ENCODE data around the gene AGBL4. TPM values are rescaled to one million over a fixed set of nuclear protein-coding genes. Genes with fewer than 3 reads are reported as not detected.

The AGBL4 gene
- total RNA-seq, 4 donors from 2014 or later, result 0.13 TPM; not detected in 3

GRCh38 chr1:48493041-48493440 lies 1530.7 kb downstream of the AGBL4 start:
- no peak for TF ChIP-seq POLR2AphosphoS5 (IDR thresholded peaks at IDR 0.05)
- TF ChIP-seq EP300 (IDR thresholded peaks at IDR 0.05), result no peak
- no peak for TF ChIP-seq CTCF (IDR thresholded peaks at IDR 0.05)
- TF ChIP-seq POLR2A (IDR thresholded peaks at IDR 0.05; ENCODE audit: low read depth), result no peak
- Histone ChIP-seq H3K4me3 (no peak overlapping the region), H3K4me1 (peaks cover 0 to 22% (median 15%) of the 10 kb centered on the region in 4 donors), H3K36me3 (no peaks in the 10 kb centered on the region), H3K9me3 (no peaks in the 10 kb centered on the region), H3K27ac (replicated peaks in 1 of 4) (peak overlapping the region in 1 of 4 donors; percentile 54), H3K27me3 (no peaks in the 10 kb centered on the region)
- intact Hi-C loops (cut with DNase I), result no loop called here
- WGBS, result 55% methylated on average over 5 of the region's 5 CpGs
- no peak for DNase-seq (ENCODE audit: extremely low spot score)

GRCh38 chr1:48492392-48492791 lies 1531.4 kb downstream of the AGBL4 start:
- Histone ChIP-seq H3K4me3 (no peak overlapping the region), H3K36me3 (no peaks in the 10 kb centered on the region), H3K4me1 (peaks cover 0 to 20% (median 15%) of the 10 kb centered on the region in 4 donors), H3K27me3 (no peaks in the 10 kb centered on the region), H3K27ac (replicated peaks in 1 of 4) (no peak overlapping the region), H3K9me3 (no peaks in the 10 kb centered on the region)
- intact Hi-C loops (cut with DNase I), result no loop called here
- no peak for TF ChIP-seq EP300 (IDR thresholded peaks at IDR 0.05)
- TF ChIP-seq CTCF (IDR thresholded peaks at IDR 0.05), result no peak
- TF ChIP-seq POLR2A (IDR thresholded peaks at IDR 0.05; ENCODE audit: low read depth), result no peak
- TF ChIP-seq POLR2AphosphoS5 (IDR thresholded peaks at IDR 0.05), result no peak
- no peak for DNase-seq (ENCODE audit: extremely low spot score)

- Histone ChIP-seq H3K9me3 (no peaks in the 10 kb centered on the region), H3K4me3 (no peak overlapping the region), H3K36me3 (no peaks in the 10 kb centered on the region), H3K4me1 (peaks cover 0 to 7% (median 3%) of the 10 kb centered on the region in 4 donors), H3K27me3 (no peaks in the 10 kb centered on the region), H3K27ac (replicated peaks in 1 of 4) (no peak overlapping the region)
- no peak for TF ChIP-seq CTCF (IDR thresholded peaks at IDR 0.05)
- TF ChIP-seq EP300 (IDR thresholded peaks at IDR 0.05), result no peak
- no peak for TF ChIP-seq POLR2A (IDR thresholded peaks at IDR 0.05; ENCODE audit: low read depth)
- TF ChIP-seq POLR2AphosphoS5 (IDR thresholded peaks at IDR 0.05), result no peak
- DNase-seq (ENCODE audit: extremely low spot score), result no peak
- WGBS, result 96% methylated on average over 2 of the region's 2 CpGs
- intact Hi-C loops (cut with DNase I), result no loop called here
These were observed 1535.0 kb downstream of the AGBL4 start for GRCh38 chr1:48488721-48489120.

Small RNA genes within 50 kb of the gene (small RNA-seq; reads per million reads assigned to genes)
- gene AL390023.1, result 0 reads per million in 3 donors

Other genes starting within 250 kb of the AGBL4 start
- 1 to 10 TPM in 2 of 4 donors, under 1 TPM in 2; 0.40 to 2.2 (median 1.1) TPM for gene ELAVL4, start 85.0 kb upstream of the AGBL4 start, total RNA-seq